Tongue (tissue), 2 donors: Measurements from ENCODE around the gene KLHL22. TPM values are rescaled to one million over a fixed set of nuclear protein-coding genes. Genes with fewer than 3 reads are reported as not detected.
"Not testable (repeated sequence)": the region's sequence is repeated elsewhere in the genome, so short reads cannot be mapped to it uniquely, and the experiment has no call there.

ENCODE experiments used
- DNase-seq: peaks from one replicate; pipeline ENCODE4 v3.0.0-alpha.2; 2015
- total RNA-seq: library from RNA; depleted of rRNA; stranded (reverse); fragments of >200 nt; gene quantifications from one replicate; pipeline ENCODE4 v1.2.3, GENCODE V29; 2014

Gene KLHL22
- total RNA-seq, 1 donor from 2014 or later = 66.2 TPM

DNA sequence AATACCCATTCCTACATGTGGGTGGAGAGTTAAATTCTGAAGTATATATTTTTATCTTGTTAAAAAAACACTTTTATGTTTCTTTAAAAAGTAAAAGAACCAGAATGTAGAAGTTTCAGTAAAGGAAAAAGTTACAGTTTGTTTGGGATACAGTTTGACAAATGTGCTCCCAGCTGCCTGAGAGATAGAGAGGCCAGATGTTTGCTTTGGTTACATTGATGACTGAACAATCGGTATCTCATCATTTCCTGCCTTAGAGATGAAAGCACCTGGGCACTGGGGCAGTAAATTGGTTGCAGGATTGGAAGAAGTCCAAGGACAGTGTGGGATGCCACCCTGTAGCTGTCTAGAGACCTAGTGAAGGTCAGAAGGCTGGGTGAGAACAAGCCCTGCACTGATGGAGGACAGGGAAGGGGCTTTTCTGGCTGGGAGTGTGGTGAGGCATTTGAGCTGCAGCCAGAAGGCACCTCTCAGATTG is 28.4 kb upstream of the KLHL22 start:
- no peak for DNase-seq

DNA sequence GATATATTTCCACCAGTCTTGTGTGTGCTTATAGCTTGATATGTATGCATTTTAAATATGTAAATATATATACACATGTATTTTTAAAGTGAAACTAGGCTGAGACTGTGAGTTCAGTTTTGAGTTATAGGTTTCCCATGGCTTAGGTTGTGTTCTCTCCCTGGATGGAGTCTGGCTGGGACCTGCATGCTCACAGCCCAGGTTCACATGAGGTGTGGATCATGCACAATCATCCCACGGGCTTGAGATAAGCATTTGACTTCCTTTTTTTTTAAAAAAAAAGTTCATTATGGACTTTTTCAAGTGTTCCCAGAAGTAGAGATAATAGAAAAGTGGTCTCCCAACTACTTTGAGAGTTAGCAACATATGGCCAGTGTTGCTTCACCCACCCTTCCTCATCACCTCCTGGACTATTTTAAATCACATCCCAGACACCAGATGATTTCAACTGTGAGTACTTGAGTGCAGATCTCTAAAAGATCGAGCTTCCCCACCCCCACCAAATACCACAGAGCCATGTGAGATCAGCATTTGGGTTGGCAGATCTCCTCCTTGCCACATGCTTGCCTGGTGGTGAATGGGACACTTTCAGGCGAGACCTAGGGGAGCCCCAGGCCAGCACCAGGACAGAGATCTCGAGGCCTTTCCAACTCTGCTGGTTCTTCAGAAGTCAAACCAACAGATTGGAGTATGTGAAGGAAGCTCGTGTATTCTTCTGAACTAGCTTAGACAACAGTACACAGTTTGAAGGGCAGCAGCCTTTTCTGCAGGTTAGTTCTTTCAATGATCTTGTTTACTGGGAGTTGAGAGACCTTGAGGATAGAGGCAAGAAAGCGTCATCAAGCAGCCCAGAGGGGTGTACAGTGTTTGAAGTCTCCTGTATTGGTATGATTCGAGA is 27.7 kb upstream of the KLHL22 start:
- DNase-seq = no peak

DNA sequence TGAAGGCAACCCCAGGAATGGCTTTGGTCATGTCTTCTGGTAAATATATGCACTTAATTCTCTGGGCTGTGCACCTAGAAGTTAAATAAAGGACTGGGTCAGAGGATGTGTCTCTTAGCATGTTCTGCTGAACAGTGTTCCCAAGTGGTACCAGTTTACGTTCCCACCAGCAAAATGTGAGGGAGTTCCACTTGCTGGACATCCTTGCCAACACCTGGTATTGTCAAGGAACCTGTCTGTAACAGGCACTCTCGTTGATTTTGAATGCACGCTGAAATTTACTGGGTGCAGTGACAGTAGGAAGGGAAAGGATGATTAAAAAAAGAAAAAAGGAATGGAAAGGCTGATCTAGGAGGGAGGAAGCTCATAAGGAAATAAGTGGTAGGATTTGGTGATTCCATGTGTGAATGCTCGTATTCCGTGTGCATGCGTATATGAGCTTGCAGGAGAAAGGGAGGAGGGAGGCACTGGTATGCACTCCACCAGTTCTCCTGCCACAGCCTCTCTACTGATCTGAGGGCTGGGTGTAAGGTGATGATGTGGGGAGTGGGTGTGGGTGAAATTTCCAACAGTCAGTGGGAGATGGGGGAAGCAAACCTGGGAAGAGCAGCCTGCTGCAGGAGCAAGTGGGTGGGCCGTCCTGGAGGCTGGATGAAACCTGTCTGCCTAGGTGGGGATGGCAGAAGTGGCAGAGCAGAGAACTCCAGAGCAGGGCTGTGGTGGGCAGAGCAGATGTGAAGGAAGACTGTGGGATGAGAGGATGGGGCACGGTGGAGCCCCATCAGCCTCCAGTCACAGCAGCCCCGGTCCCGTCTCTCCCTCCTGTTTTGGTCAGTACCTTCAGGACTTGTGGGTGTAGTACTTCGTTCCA is 26.8 kb upstream of the KLHL22 start:
- no peak for DNase-seq

DNA sequence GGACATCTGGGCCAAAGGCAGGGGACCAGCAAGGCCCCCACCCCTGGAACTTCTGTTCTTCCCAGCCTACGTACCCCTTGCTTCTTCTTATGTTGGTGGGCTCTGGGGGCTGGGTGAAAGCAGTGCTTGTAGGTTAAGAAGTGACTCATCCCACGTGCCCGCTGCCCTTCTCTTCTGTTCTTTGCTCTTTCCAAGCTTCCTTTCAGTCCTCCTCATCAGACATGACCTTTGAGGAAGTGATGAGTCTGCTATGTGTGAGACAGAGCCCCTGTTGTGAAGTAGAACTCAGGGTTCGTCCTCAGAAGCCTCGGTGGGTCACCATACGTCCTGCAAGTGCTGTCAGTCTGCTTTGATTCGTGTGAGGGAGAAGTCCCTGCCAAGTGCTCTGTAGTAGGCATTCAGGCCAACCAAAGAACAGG is 24.5 kb upstream of the KLHL22 start:
- DNase-seq = no peak

GRCh38 chr22:20519558-20519957 is 24.0 kb upstream of the KLHL22 start:
- DNase-seq = no peak

- no peak for DNase-seq
Measured at GRCh38 chr22:20517841-20518592, 22.4 kb upstream of the KLHL22 start.

DNA sequence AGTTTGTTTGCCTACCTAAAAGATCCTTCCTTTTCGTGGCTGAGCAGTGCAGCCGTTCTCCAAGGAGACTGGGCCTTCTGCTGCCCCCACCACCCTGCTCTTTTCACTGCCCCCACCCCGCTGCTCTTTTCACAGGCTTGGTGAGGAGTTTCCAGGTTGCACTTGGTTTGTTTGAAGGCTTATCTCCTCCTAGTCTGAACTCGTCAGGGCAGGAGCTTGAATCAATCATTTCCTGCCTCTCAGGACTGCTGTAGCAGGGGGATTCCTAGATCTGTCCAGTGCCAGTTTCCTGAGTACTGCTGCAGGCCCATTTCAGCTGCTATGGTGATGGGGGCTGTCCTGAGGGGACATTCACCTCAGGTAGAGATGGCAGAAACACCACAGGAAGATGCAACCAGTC is 21.8 kb upstream of the KLHL22 start:
- no peak for DNase-seq

DNA sequence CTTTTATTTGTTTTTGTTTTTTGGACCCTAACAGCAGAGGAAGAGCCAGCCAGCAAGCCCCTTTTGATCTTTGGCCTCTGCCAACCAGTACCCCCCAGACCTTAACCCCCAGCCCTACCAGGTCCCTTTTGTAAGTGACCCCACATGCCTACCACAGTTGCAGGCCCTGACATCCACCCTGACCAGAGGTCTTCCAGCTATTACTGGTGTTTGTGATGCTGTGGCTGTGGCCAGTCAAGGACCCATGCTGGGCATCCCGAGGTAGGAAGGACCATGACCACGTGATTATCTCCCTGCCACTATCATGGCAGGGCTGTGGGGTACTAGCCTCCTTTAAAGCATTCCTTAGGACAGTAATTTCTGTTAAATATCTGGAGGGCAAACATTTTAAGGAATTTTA is 20.8 kb upstream of the KLHL22 start:
- no peak for DNase-seq

DNA sequence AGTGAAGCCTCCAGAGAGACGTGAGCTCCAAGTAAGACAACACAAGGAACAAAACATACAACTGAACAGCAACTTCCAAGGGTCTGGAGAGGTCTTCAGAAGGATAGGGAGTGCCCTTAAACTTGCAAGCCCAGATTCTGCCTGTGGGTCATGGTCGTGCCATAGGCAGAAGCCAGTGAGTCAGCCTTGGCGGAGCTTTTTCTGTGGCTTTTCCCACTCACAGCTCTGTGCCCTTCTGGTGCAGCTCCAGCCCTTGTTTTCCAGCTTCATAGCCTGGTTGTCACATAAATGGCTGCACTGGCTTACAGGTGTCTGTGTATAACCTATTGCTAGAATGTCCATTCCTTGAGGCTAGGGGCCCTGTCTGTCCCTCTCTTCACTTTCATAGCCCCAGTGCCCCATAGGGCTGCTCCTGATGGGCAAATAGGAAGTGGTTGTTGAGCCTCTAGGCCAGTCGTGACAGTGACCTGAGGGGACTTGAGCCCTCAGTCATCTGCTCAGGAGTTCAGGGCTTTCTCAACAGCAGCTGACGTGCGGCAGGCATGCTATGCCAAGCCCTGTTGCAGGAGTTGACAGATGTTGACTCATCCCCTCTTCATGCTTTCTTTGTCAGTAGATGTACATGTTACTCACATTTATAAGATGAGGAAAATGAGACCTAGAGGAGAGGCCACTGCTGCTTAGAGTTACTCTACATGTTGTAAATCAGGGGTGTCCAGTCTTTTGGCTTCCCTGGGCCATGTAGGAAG is 19.2 kb upstream of the KLHL22 start:
- DNase-seq = no peak

GRCh38 chr22:20511578-20512229 is 16.1 kb upstream of the KLHL22 start:
- no peak for DNase-seq

GRCh38 chr22:20510811-20511577 is 15.4 kb upstream of the KLHL22 start:
- DNase-seq = no peak

DNA sequence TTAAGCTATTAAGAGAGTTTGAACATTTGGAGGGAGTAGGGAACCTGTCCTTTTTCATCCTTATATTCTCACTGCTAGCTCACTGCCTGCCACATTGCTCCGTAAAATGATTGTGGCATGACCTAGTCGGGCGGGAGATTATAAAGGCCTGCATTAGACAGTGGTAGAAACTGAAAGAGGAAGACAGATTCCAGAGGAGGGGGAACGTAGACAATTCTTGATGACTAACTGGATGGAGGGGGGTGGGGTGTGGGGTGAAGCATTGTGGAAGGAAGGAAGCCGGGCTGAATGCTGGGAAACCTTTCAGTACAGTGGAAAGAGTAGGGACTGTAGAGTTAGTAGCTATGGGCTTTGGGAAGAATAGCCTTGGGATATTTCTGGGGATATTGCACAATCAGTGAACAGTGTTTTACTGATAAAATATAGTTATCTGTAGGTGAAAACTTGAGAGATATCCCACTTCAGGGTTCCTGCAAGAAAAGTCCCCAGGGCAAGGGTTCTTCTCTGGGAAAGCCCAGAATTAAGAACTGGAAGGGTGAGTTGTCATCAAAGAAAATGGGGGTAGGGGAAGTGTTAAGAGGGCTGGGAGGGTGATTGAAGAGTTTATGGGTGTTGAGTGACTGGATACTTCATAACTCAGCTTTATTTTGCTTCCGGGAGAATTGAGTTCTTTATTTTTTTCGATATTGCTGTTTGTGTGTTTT is 13.9 kb upstream of the KLHL22 start:
- peak; percentile 69 for DNase-seq

GRCh38 chr22:20508815-20509271 is 13.2 kb upstream of the KLHL22 start:
- DNase-seq = no peak

- not testable (repeated sequence) for DNase-seq
Measured at GRCh38 chr22:20508067-20508755, 12.6 kb upstream of the KLHL22 start.

DNA sequence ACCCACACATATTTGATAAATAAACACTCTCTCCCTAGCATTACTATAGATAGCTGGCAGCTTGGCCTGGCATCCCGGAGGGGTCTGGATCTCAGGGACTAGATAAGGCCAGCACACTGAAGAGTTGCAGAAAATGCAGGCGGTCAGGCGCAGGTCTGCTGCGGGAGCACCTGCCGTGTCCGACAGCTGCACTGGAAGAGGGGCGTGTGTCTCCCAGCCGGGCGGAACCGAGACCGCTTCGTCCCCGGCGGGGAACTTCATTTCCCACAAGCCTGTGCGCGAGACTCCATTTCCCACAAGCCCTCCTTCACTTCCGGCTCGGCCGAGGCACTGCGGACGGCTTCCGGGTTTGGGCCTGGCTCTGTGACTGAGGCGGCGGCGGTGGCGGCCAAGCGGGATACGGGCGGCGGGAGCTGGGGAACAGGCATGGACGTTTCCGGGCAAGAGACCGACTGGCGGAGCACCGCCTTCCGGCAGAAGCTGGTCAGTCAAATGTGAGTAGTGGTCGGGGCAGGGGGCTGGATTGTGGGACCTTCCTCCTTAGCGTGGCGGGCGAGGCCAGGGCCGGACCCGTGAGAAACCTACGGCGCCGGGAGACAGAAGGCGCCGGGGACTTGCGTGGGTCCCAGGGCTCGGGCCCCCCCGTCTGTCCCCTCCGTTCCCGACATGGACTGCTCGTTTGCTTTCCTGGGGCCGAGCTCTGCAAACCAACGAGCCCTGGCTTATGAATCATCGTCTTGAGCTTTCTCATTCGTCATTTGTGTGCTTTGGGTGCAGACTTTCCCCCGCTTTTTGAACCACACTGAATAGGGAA is 11.9 kb upstream of the KLHL22 start, which contains the start of gene MED15:
MED15 (plus strand) TSS at position 358 of the 814 bp plus-strand sequence; CDS start at position 427, 69 bp downstream.
- peak; percentile 95 for DNase-seq

GRCh38 chr22:20506543-20507252 is 11.1 kb upstream of the KLHL22 start:
- DNase-seq = no peak
